ENCODE measurements around the gene SCGB1D1. TPM values are rescaled to one million over a fixed set of nuclear protein-coding genes. Genes with fewer than 3 reads are reported as not detected.

The SCGB1D1 gene
- polyA plus RNA-seq, 1 donor from 2014 or later, result not detected

- H3K9me2 ChIP-seq (ENCODE audit: insufficient read depth, low read length), result no peaks in the 10 kb centered on the region
- TF ChIP-seq REST (IDR thresholded peaks at IDR 0.05; ENCODE audit: borderline replicate concordance), result no peak
- no peak for TF ChIP-seq POLR2AphosphoS5 (IDR thresholded peaks at IDR 0.05)
- no peak for TF ChIP-seq EP300 (conservative IDR thresholded peaks at IDR 0.05; ENCODE audit: poor library complexity, severe bottlenecking)
- no peak for TF ChIP-seq EZH2 (IDR thresholded peaks at IDR 0.05; ENCODE audit: borderline replicate concordance, insufficient read depth, low read length, poor library complexity, severe bottlenecking)
- no peak for TF ChIP-seq RAD21 (conservative IDR thresholded peaks at IDR 0.05)
- no peak for TF ChIP-seq CTCF (IDR thresholded peaks at IDR 0.05; ENCODE audit: poor library complexity, severe bottlenecking)
- TF ChIP-seq MXI1 (conservative IDR thresholded peaks at IDR 0.05; ENCODE audit: poor library complexity, severe bottlenecking), result no peak
- TF ChIP-seq TAF1 (IDR thresholded peaks at IDR 0.05; ENCODE audit: low read depth), result no peak
- TF ChIP-seq SMC3 (conservative IDR thresholded peaks at IDR 0.05; ENCODE audit: poor library complexity), result no peak
- no peak overlapping the region for H3K9ac ChIP-seq (ENCODE audit: low read length)
- H3K4me2 ChIP-seq (ENCODE audit: low read length), result no peak overlapping the region
- H3K79me2 ChIP-seq (replicated peaks; ENCODE audit: insufficient read depth, low read length), result no peaks in the 10 kb centered on the region
- H4K20me1 ChIP-seq (ENCODE audit: insufficient read depth), result no peaks in the 10 kb centered on the region
- H3K4me3 ChIP-seq (ENCODE audit: low read length), result no peak overlapping the region
- no peaks in the 10 kb centered on the region for H3K27me3 ChIP-seq (ENCODE audit: insufficient read depth, low read depth, low read length)
- no peak overlapping the region for H3K27ac ChIP-seq (ENCODE audit: low read length)
- H3K36me3 ChIP-seq (ENCODE audit: insufficient read depth, low read length), result no peaks in the 10 kb centered on the region
- no peaks in the 10 kb centered on the region for H3F3A ChIP-seq (ENCODE audit: insufficient read depth, low read length, poor library complexity, severe bottlenecking)
- H2AFZ ChIP-seq (ENCODE audit: low read depth, low read length), result no peak overlapping the region
- no peaks in the 10 kb centered on the region for H3K9me3 ChIP-seq (ENCODE audit: low read length)
Measured at GRCh38 chr11:62172294-62172693, 17.7 kb upstream of the SCGB1D1 start.

GRCh38 chr11:62176766-62177165 lies 13.2 kb upstream of the SCGB1D1 start:
- Histone ChIP-seq H3K9me3 (ENCODE audit: low read length) (no peaks in the 10 kb centered on the region), H3K79me2 (replicated peaks; ENCODE audit: insufficient read depth, low read length) (no peaks in the 10 kb centered on the region), H3K27me3 (ENCODE audit: insufficient read depth, low read depth, low read length) (no peaks in the 10 kb centered on the region), H3F3A (ENCODE audit: insufficient read depth, low read length, poor library complexity, severe bottlenecking) (no peaks in the 10 kb centered on the region), H2AFZ (ENCODE audit: low read depth, low read length) (no peak overlapping the region), H3K9ac (ENCODE audit: low read length) (no peak overlapping the region), H3K9me2 (ENCODE audit: insufficient read depth, low read length) (no peaks in the 10 kb centered on the region), H3K4me3 (ENCODE audit: low read length) (no peak overlapping the region), H4K20me1 (ENCODE audit: insufficient read depth) (no peaks in the 10 kb centered on the region), H3K36me3 (ENCODE audit: insufficient read depth, low read length) (no peaks in the 10 kb centered on the region), H3K27ac (ENCODE audit: low read length) (no peak overlapping the region), H3K4me2 (ENCODE audit: low read length) (no peak overlapping the region)
- TF ChIP-seq CTCF (IDR thresholded peaks at IDR 0.05; ENCODE audit: poor library complexity, severe bottlenecking) (no peak), TAF1 (IDR thresholded peaks at IDR 0.05; ENCODE audit: low read depth) (no peak), RAD21 (conservative IDR thresholded peaks at IDR 0.05) (no peak), MXI1 (conservative IDR thresholded peaks at IDR 0.05; ENCODE audit: poor library complexity, severe bottlenecking) (no peak), EZH2 (IDR thresholded peaks at IDR 0.05; ENCODE audit: borderline replicate concordance, insufficient read depth, low read length, poor library complexity, severe bottlenecking) (no peak), POLR2AphosphoS5 (IDR thresholded peaks at IDR 0.05) (no peak), SMC3 (conservative IDR thresholded peaks at IDR 0.05; ENCODE audit: poor library complexity) (no peak), REST (IDR thresholded peaks at IDR 0.05; ENCODE audit: borderline replicate concordance) (no peak), EP300 (conservative IDR thresholded peaks at IDR 0.05; ENCODE audit: poor library complexity, severe bottlenecking) (no peak)

Data from neural cell (in vitro differentiated cells).